K562 (cell line): Measurements from ENCODE around the gene RAB3GAP1. TPM values are rescaled to one million over a fixed set of nuclear protein-coding genes. Genes with fewer than 3 reads are reported as not detected.

Source experiments
- ATAC-seq: fragments of 200-7000 bp; cut with Tn5 transposase; 3 replicates; pipeline ENCODE4 v1.9.1; 2020; ENCODE audit warnings: moderate library complexity
- BruUV-seq: library from RNA; stranded (reverse); fragments of 400-500 nt; replicated peaks from 2 replicates; lab custom pipeline; 2021; lab: Mats Ljungman, UMichigan
- CTCF ChIA-PET: fragments of 300-600 bp; formaldehyde crosslinking; extraction: SDS; loops from one replicate; lab custom pipeline; 2021; ENCODE audit warnings: low intra/inter-chr PET ratio; lab: Yijun Ruan, JAX
- POLR2A ChIA-PET: fragments of 300-600, 350-650 bp; sonication (Branson Sonifier 250); formaldehyde crosslinking; extraction: SDS; loops from one replicate; lab custom pipeline; 2021; ENCODE audit warnings: antibody characterized with exemption, inconsistent platforms; lab: Yijun Ruan, JAX
- DNase-seq, 4 experiments: peaks; one replicate each; pipeline versions ENCODE4 v3.0.0 to v3.0.0-alpha.2; 2011 to 2018; ENCODE audit warnings: low spot score in 3 of 4, mixed read lengths in 3 of 4; ENCODE audit errors: extremely low read depth in 1 of 4
- FAIRE-seq: peaks from 2 replicates; lab custom pipeline; 2011; peaks lifted over from hg19 to GRCh38; lab: Jason Lieb, UNC
- H2AFZ ChIP-seq: 2 replicates; pipeline ENCODE4 v1.6.0; 2011; ENCODE audit warnings: low read depth, low read length, control low read depth, inconsistent platforms
- H3K27ac ChIP-seq: fragments of 200-600 bp; 3 replicates; pipeline ENCODE4 v1.8.0; 2011; ENCODE audit warnings: low read depth, mild to moderate bottlenecking, control low read depth, inconsistent platforms, low read length, moderate library complexity, mixed read lengths; ENCODE audit errors: extremely low read depth
- H3K27me3 ChIP-seq, 2 experiments: fragments of 300-600 bp in 1 of 2; 2 replicates in 1 of 2; 3 replicates in 1 of 2; pipeline versions ENCODE4 v1.6.0 to v1.8.0; 2011; ENCODE audit warnings: inconsistent platforms in 2 of 2, low read length in 2 of 2, mild to moderate bottlenecking in 1 of 2, mixed read lengths in 1 of 2, moderate library complexity in 1 of 2; ENCODE audit not compliant: control insufficient read depth in 2 of 2, insufficient read depth in 2 of 2
- H3K36me3 ChIP-seq: fragments of 300-600 bp; 3 replicates; pipeline ENCODE4 v1.8.0; 2011; ENCODE audit warnings: mild to moderate bottlenecking, low read length, inconsistent platforms; ENCODE audit not compliant: control insufficient read depth, insufficient read depth
- H3K4me1 ChIP-seq, 2 experiments: fragments of 200-600 bp in 1 of 2; replicated peaks in 1 of 2; 2 replicates in 1 of 2; 3 replicates in 1 of 2; pipeline versions ENCODE4 v1.5.1 to v1.8.0; 2011; ENCODE audit warnings: inconsistent platforms in 2 of 2, low read length in 2 of 2, mild to moderate bottlenecking in 1 of 2, mixed read lengths in 1 of 2, moderate library complexity in 1 of 2; ENCODE audit not compliant: control insufficient read depth in 2 of 2, insufficient read depth in 2 of 2
- H3K4me2 ChIP-seq: 2 replicates; pipeline ENCODE4 v1.6.1; 2011; ENCODE audit warnings: low read length, control low read depth, inconsistent platforms, mixed read lengths; ENCODE audit not compliant: insufficient read depth
- H3K4me3 ChIP-seq: fragments of 200-600 bp; sonication (generic), shearing (Covaris generic); 2 replicates; pipeline ENCODE4 v1.5.1; 2016; ENCODE audit warnings: control low read depth, inconsistent platforms
- H3K79me2 ChIP-seq: fragments of 200-600 bp; 3 replicates; pipeline ENCODE4 v1.8.0; 2011; ENCODE audit warnings: low read length, inconsistent platforms; ENCODE audit not compliant: control insufficient read depth, insufficient read depth
- H3K9ac ChIP-seq, 2 experiments: 2 replicates each; pipeline versions ENCODE4 v1.6.0 to v1.6.1; 2011; ENCODE audit warnings: low read depth in 2 of 2, low read length in 2 of 2, control low read depth in 1 of 2, inconsistent platforms in 1 of 2, mild to moderate bottlenecking in 1 of 2, mixed read lengths in 1 of 2; ENCODE audit not compliant: insufficient read depth in 1 of 2
- H3K9me1 ChIP-seq: one replicate; pipeline ENCODE4 v1.6.0; 2011; ENCODE audit warnings: inconsistent platforms, mild to moderate bottlenecking, low read length, moderate library complexity; ENCODE audit not compliant: control insufficient read depth, insufficient read depth
- H3K9me3 ChIP-seq: replicated peaks from 2 replicates; pipeline ENCODE4 v1.5.1; 2011; ENCODE audit warnings: low read depth, low read length, inconsistent platforms; ENCODE audit not compliant: control insufficient read depth, insufficient read depth
- H4K20me1 ChIP-seq: replicated peaks from 2 replicates; pipeline ENCODE4 v1.6.1; 2011; ENCODE audit warnings: low read length, inconsistent platforms, mixed read lengths; ENCODE audit not compliant: control insufficient read depth, insufficient read depth
- DIDO1 ChIP-seq: fragments of 450-650 bp; IDR thresholded peaks from 2 replicates; pipeline ENCODE4 v1.6.1; 2016; ENCODE audit warnings: low read depth, missing biosample characterization, missing genetic modification characterization
- E2F8 ChIP-seq: fragments of 450-650 bp; IDR thresholded peaks from 2 replicates; pipeline ENCODE4 v1.7.1; 2018; ENCODE audit warnings: mild to moderate bottlenecking, low read depth; ENCODE audit not compliant: partially characterized antibody
- EP300 ChIP-seq: IDR thresholded peaks from 2 replicates; pipeline ENCODE4 v1.6.1; 2012; ENCODE audit warnings: low read length, improper control_type of control experiment
- FOSL1 ChIP-seq: fragments of 200-800 bp; sonication (Bioruptor generic); conservative IDR thresholded peaks from 2 replicates; pipeline ENCODE4 v1.6.1; 2016; ENCODE audit warnings: missing genetic modification characterization, missing compliant biosample characterization
- HEY1 ChIP-seq: fragments of 250-450 bp; sonication (Bioruptor Pico); IDR thresholded peaks from 2 replicates; pipeline ENCODE4 v1.5.0; 2020; ENCODE audit warnings: mild to moderate bottlenecking, moderate library complexity, borderline replicate concordance
- LCOR ChIP-seq: sonication (generic); formaldehyde crosslinking; IDR thresholded peaks from 2 replicates; pipeline ENCODE4 v1.8.0; 2022; ENCODE audit warnings: mild to moderate bottlenecking, missing genetic modification reagents
- ZNF232 ChIP-seq: sonication (generic); formaldehyde crosslinking; IDR thresholded peaks from 2 replicates; pipeline ENCODE4 v1.8.0; 2022; ENCODE audit warnings: mild to moderate bottlenecking, missing genetic modification reagents
- ZNF764 ChIP-seq: fragments of 250-450 bp; sonication (Bioruptor Pico); IDR thresholded peaks from 2 replicates; pipeline ENCODE4 v1.4.0; 2020; ENCODE audit warnings: low read depth, mild to moderate bottlenecking, moderate library complexity
- WGBS: fragments of 100-300 bp; shearing (Covaris generic); methylation state at CpG from one replicate; pipeline ENCODE4 v1.1.6; 2016; ENCODE audit warnings: low coverage, mixed read lengths; ENCODE audit not compliant: insufficient coverage; ENCODE audit errors: missing lambda C conversion rate; 5-methylcytosine and 5-hydroxymethylcytosine counted together
- in situ Hi-C: fragments of 300-500 bp; cut with MboI; formaldehyde crosslinking; loops from 4 replicates; pipeline ENCODE4 v1.15.0; 2018; ENCODE audit warnings: inconsistent platforms, mixed read lengths
- intact Hi-C: fragments of 100-400 bp; cut with micrococcal nuclease; formaldehyde crosslinking; loops from 2 replicates; pipeline ENCODE4 v1.14.2; 2022
- polyA plus RNA-seq, 8 experiments: library from polyadenylated mRNA; depleted of rRNA in 4 of 8; stranded (reverse) in 5 of 8; unstranded in 3 of 8; fragments of >200 nt; fragmentation: Nextera tagmentation in 2 of 8; fragmentation: Illumina TruSeq in 1 of 8; extraction: Ambion mirVana in 2 of 8; extraction: Trizol in 1 of 8; gene quantifications; 2 replicates each; pipeline versions ENCODE4 v1.2.1 to v1.2.3, GENCODE V29; 2011 to 2014; ENCODE audit warnings: inconsistent platforms in 1 of 8, missing spikeins in 1 of 8
- total RNA-seq, 7 experiments: library from RNA; depleted of rRNA in 6 of 7; stranded (reverse); fragments of >200 nt in 6 of 7; fragmentation: Illumina TruSeq in 2 of 7; extraction: Trizol in 2 of 7; gene quantifications; 2 replicates each; pipeline versions ENCODE4 v1.2.1 to v1.2.3, GENCODE V29; 2011 to 2021; ENCODE audit warnings: low replicate concordance in 1 of 7
- TF ChIP-seq, protein P1 (sequence below): sonication (generic); formaldehyde crosslinking; IDR thresholded peaks from 2 replicates; pipeline ENCODE4 v1.8.0; 2022; ENCODE audit warnings: mild to moderate bottlenecking, missing genetic modification reagents

Gene RAB3GAP1
- total and polyA plus RNA-seq, 9 of the 15 experiments (the other 6 are each of a cell fraction or from before 2014, with no cell fraction given) = 15.5 to 48.6 (median 33.0) TPM

DNA sequence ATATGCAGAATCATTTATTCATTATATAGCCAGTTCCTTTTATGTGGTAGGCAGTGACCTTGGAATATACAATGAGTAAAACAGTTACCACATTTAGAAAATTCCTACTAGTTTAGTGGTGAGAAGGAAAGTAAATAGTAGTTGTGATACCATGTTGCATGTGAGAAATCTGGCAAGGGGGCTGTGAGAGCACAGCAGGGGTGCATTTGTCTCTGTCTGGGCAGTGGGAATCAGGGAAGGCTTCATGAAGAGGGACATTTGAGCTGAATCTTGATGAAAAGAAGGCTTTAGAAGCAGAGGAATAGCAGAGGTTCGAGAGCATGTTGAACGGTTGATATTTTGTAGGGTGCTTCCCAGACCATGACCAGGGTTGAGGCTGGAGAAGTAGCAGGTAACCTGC, 78.7 kb downstream of the RAB3GAP1 start:
- BruUV-seq = no TSS peak

More for the DNA sequence above, 78.7 kb downstream of the RAB3GAP1 start:
- no peak for FAIRE-seq
- Histone ChIP-seq H3K27me3 (no peaks in the 10 kb centered on the region), H3K9ac (no peak overlapping the region), H3K9me3 (no peaks in the 10 kb centered on the region), H3K9me1 (no peaks in the 10 kb centered on the region), H4K20me1 (no peaks in the 10 kb centered on the region), H3K27ac (no peak overlapping the region), H3K79me2 (no peaks in the 10 kb centered on the region), H3K36me3 (peaks cover 69% of the 10 kb centered on the region), H3K4me1 (no peaks in the 10 kb centered on the region), H2AFZ (no peak overlapping the region), H3K4me2 (no peak overlapping the region), H3K4me3 (no peak overlapping the region)
- in situ Hi-C loops = no loop called here
- WGBS = 96% methylated on average over 2 of the region's 2 CpGs
- ATAC-seq = no peak
- TF ChIP-seq, protein P1, sequence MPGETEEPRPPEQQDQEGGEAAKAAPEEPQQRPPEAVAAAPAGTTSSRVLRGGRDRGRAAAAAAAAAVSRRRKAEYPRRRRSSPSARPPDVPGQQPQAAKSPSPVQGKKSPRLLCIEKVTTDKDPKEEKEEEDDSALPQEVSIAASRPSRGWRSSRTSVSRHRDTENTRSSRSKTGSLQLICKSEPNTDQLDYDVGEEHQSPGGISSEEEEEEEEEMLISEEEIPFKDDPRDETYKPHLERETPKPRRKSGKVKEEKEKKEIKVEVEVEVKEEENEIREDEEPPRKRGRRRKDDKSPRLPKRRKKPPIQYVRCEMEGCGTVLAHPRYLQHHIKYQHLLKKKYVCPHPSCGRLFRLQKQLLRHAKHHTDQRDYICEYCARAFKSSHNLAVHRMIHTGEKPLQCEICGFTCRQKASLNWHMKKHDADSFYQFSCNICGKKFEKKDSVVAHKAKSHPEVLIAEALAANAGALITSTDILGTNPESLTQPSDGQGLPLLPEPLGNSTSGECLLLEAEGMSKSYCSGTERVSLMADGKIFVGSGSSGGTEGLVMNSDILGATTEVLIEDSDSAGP (CRISPR knock-in tag) = no peak
- TF ChIP-seq FOSL1 (tag) = no peak
- TF ChIP-seq LCOR (CRISPR knock-in tag) = no peak
- TF ChIP-seq ZNF764 = no peak
- TF ChIP-seq DIDO1 (tag) = no peak
- no peak for TF ChIP-seq EP300
- no peak for TF ChIP-seq E2F8
- TF ChIP-seq HEY1 (CRISPR knock-in tag) = no peak
- no peak for TF ChIP-seq ZNF232
- ChIA-PET POLR2A (interaction anchor here (0.6 kb wide), 2 partner anchors 33 to 150 kb away, joined by 3 read pairs; no protein-coding TSS in a partner anchor), CTCF (no interaction called here)
- intact Hi-C loops = no loop called here
- no peak for DNase-seq
